SK-N-MC (cell line): ENCODE measurements around the gene INO80E.

Experiments
- EZH2 ChIP-seq: fragments of 200-600 bp; sonication (generic); IDR thresholded peaks from one replicate; pipeline ENCODE4 v1.6.1; 2017; ENCODE audit warnings: antibody characterized with exemption
- FOXP2 ChIP-seq: optimal IDR thresholded peaks from 2 replicates; pipeline ENCODE3; 2011; ENCODE audit warnings: mild to moderate bottlenecking, moderate library complexity; ENCODE audit not compliant: insufficient read depth; ENCODE audit errors: extremely low read length, control extremely low read depth
- POLR2AphosphoS5 ChIP-seq: IDR thresholded peaks from 2 replicates; pipeline ENCODE4 v1.6.1; 2012; ENCODE audit warnings: mild to moderate bottlenecking, low read depth, low read length, borderline replicate concordance

DNA sequence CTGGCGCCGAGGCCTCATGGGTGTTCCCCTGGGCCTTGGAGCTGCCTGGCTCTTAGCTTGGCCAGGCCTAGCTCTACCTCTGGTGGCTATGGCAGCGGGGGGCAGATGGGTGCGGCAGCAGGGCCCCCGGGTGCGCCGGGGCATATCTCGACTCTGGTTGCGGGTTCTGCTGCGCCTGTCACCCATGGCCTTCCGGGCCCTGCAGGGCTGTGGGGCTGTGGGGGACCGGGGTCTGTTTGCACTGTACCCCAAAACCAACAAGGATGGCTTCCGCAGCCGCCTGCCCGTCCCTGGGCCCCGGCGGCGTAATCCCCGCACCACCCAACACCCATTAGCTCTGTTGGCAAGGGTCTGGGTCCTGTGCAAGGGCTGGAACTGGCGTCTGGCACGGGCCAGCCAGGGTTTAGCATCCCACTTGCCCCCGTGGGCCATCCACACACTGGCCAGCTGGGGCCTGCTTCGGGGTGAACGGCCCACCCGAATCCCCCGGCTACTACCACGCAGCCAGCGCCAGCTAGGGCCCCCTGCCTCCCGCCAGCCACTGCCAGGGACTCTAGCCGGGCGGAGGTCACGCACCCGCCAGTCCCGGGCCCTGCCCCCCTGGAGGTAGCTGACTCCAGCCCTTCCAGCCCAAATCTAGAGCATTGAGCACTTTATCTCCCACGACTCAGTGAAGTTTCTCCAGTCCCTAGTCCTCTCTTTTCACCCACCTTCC is 8.5 kb upstream of the INO80E start:
- TF ChIP-seq EZH2, result no peak
- no peak for TF ChIP-seq POLR2AphosphoS5
- TF ChIP-seq FOXP2, result no peak
